H9 (cell line): Measurements from ENCODE around the gene TUBB1. TPM values are rescaled to one million over a fixed set of nuclear protein-coding genes. Genes with fewer than 3 reads are reported as not detected.
A peak's percentile ranks its signal among the peaks of the same experiment; 100 is the strongest.

Experiments used
- DNase-seq: peaks from one replicate; pipeline ENCODE4 v3.0.0-alpha.2; 2017
- H2AFZ ChIP-seq: one replicate; pipeline ENCODE4 v1.6.1; 2013; ENCODE audit warnings: mild to moderate bottlenecking, low read length, control low read depth, moderate library complexity
- H2AK5ac ChIP-seq: 2 replicates; pipeline ENCODE4 v1.6.1; 2013; ENCODE audit warnings: low read length, control low read depth, mixed read lengths; ENCODE audit not compliant: insufficient read length
- H2BK120ac ChIP-seq: one replicate; pipeline ENCODE4 v1.6.1; 2013; ENCODE audit warnings: low read depth, mild to moderate bottlenecking, low read length, control low read depth, inconsistent platforms; ENCODE audit not compliant: poor library complexity, severe bottlenecking
- H2BK12ac ChIP-seq: 2 replicates; pipeline ENCODE4 v1.6.1; 2013; ENCODE audit warnings: low read length, control low read depth, mixed read lengths, low read depth; ENCODE audit not compliant: insufficient read length
- H2BK15ac ChIP-seq: 2 replicates; pipeline ENCODE4 v1.6.1; 2013; ENCODE audit warnings: low read depth, low read length, control low read depth
- H2BK20ac ChIP-seq: one replicate; pipeline ENCODE4 v1.6.1; 2013; ENCODE audit warnings: low read depth, mild to moderate bottlenecking, low read length, control low read depth, inconsistent platforms; ENCODE audit not compliant: poor library complexity, severe bottlenecking
- H2BK5ac ChIP-seq: 2 replicates; pipeline ENCODE4 v1.6.1; 2013; ENCODE audit warnings: low read length, control low read depth, mixed read lengths; ENCODE audit not compliant: insufficient read length
- H3K14ac ChIP-seq: 2 replicates; pipeline ENCODE4 v1.6.1; 2013; ENCODE audit warnings: low read length, control low read depth; ENCODE audit not compliant: insufficient read depth
- H3K18ac ChIP-seq: 2 replicates; pipeline ENCODE4 v1.6.1; 2013; ENCODE audit warnings: low read depth, mild to moderate bottlenecking, mixed read lengths, low read length, control low read depth; ENCODE audit not compliant: insufficient read length
- H3K23ac ChIP-seq: 2 replicates; pipeline ENCODE4 v1.6.1; 2013; ENCODE audit warnings: low read length, control low read depth, mixed read lengths, low read depth; ENCODE audit not compliant: insufficient read length
- H3K23me2 ChIP-seq: 2 replicates; pipeline ENCODE4 v1.6.1; 2013; ENCODE audit warnings: low read depth, mild to moderate bottlenecking, mixed read lengths, low read length, control low read depth; ENCODE audit not compliant: insufficient read length, poor library complexity, severe bottlenecking
- H3K27ac ChIP-seq: 2 replicates; pipeline ENCODE4 v1.5.1; 2013; ENCODE audit warnings: low read length, control low read depth, mixed read lengths, low read depth; ENCODE audit not compliant: insufficient read length
- H3K27me3 ChIP-seq: 2 replicates; pipeline ENCODE4 v1.6.1; 2013; ENCODE audit warnings: low read length, control low read depth, inconsistent platforms; ENCODE audit not compliant: insufficient read depth
- H3K4ac ChIP-seq: 2 replicates; pipeline ENCODE4 v1.6.1; 2013; ENCODE audit warnings: low read depth, mild to moderate bottlenecking, control low read depth, inconsistent platforms, low read length, moderate library complexity
- H3K4me1 ChIP-seq: 2 replicates; pipeline ENCODE4 v1.6.1; 2013; ENCODE audit warnings: low read length, control low read depth, inconsistent platforms; ENCODE audit not compliant: insufficient read depth
- H3K4me2 ChIP-seq: 2 replicates; pipeline ENCODE4 v1.6.1; 2013; ENCODE audit warnings: low read length, control low read depth, mixed read lengths; ENCODE audit not compliant: insufficient read length, insufficient read depth
- H3K56ac ChIP-seq: 2 replicates; pipeline ENCODE4 v1.6.1; 2013; ENCODE audit warnings: low read depth, mild to moderate bottlenecking, mixed read lengths, low read length, control low read depth; ENCODE audit not compliant: insufficient read length
- H3K79me1 ChIP-seq: 2 replicates; pipeline ENCODE4 v1.6.1; 2013; ENCODE audit warnings: low read depth, mild to moderate bottlenecking, moderate library complexity, low read length, control low read depth, inconsistent platforms; ENCODE audit not compliant: insufficient read depth, poor library complexity, severe bottlenecking
- H3K79me2 ChIP-seq: 2 replicates; pipeline ENCODE4 v1.6.1; 2013; ENCODE audit warnings: low read length, control low read depth, inconsistent platforms; ENCODE audit not compliant: insufficient read depth
- H3K9ac ChIP-seq: 2 replicates; pipeline ENCODE4 v1.6.1; 2013; ENCODE audit warnings: low read length, control low read depth, mixed read lengths; ENCODE audit not compliant: insufficient read length; ENCODE audit errors: extremely low read depth
- H3K9me3 ChIP-seq: one replicate; pipeline ENCODE4 v1.6.1; 2013; ENCODE audit warnings: low read depth, low read length, inconsistent platforms; ENCODE audit not compliant: control insufficient read depth
- H3T11ph ChIP-seq: one replicate; pipeline ENCODE4 v1.6.1; 2013; ENCODE audit warnings: mild to moderate bottlenecking, low read length, control low read depth, inconsistent platforms
- H4K20me1 ChIP-seq: one replicate; pipeline ENCODE4 v1.6.1; 2013; ENCODE audit not compliant: control insufficient read depth, insufficient read length, insufficient read depth
- H4K5ac ChIP-seq: 2 replicates; pipeline ENCODE4 v1.6.1; 2013; ENCODE audit warnings: low read depth, mild to moderate bottlenecking, mixed read lengths, low read length, control low read depth; ENCODE audit not compliant: insufficient read length
- H4K8ac ChIP-seq: replicated peaks from 2 replicates; pipeline ENCODE4 v1.6.1; 2013; ENCODE audit warnings: low read length, control low read depth, mixed read lengths, low read depth; ENCODE audit not compliant: insufficient read length
- H4K91ac ChIP-seq: 2 replicates; pipeline ENCODE4 v1.6.1; 2013; ENCODE audit warnings: low read depth, mild to moderate bottlenecking, moderate library complexity, mixed read lengths, low read length, control low read depth; ENCODE audit not compliant: insufficient read length
- H3K27ac Mint-ChIP-seq, 3 experiments: 2 replicates in 2 of 3; 3 replicates in 1 of 3; pipeline ENCODE4 v1.8.0; 2020 to 2021; ENCODE audit warnings: mixed read lengths in 3 of 3, mild to moderate bottlenecking in 1 of 3, moderate library complexity in 1 of 3
- H3K27me3 Mint-ChIP-seq: 2 replicates; pipeline ENCODE4 v1.8.0; 2021; ENCODE audit warnings: low read depth, mild to moderate bottlenecking, moderate library complexity, mixed read lengths
- H3K36me3 Mint-ChIP-seq, 3 experiments: 2 replicates in 2 of 3; 3 replicates in 1 of 3; pipeline ENCODE4 v1.8.0; 2020 to 2021; ENCODE audit warnings: low read depth in 3 of 3, mixed read lengths in 3 of 3; ENCODE audit not compliant: insufficient read depth in 1 of 3
- H3K4me1 Mint-ChIP-seq, 2 experiments: 2 replicates each; pipeline ENCODE4 v1.8.0; 2020; ENCODE audit warnings: mixed read lengths in 2 of 2
- H3K4me3 Mint-ChIP-seq, 2 experiments: 2 replicates in 1 of 2; 3 replicates in 1 of 2; pipeline ENCODE4 v1.8.0; 2020 to 2021; ENCODE audit warnings: mild to moderate bottlenecking in 2 of 2, mixed read lengths in 2 of 2, moderate library complexity in 1 of 2
- H3K9me3 Mint-ChIP-seq, 2 experiments: 2 replicates in 1 of 2; 3 replicates in 1 of 2; pipeline ENCODE4 v1.8.0; 2020; ENCODE audit warnings: mild to moderate bottlenecking in 2 of 2, mixed read lengths in 2 of 2, moderate library complexity in 1 of 2
- WGBS: extraction: QIAGEN DNeasy Blood & Tissue Kit; methylation state at CpG from one replicate; pipeline ENCODE4 v1.1.7; 2013; ENCODE audit warnings: missing lambda C conversion rate, low lambda C conversion rate, mixed read lengths; ENCODE audit not compliant: insufficient read length; ENCODE audit errors: extremely low coverage; 5-methylcytosine and 5-hydroxymethylcytosine counted together
- total RNA-seq: library from RNA; stranded (reverse); gene quantifications from 2 replicates; pipeline ENCODE4 v1.2.1, GENCODE V29; 2021
- TF ChIP-seq, protein P1 (sequence below): fragments of 200-600 bp; sonication (generic); conservative IDR thresholded peaks from 3 replicates; pipeline ENCODE4 v1.8.0; 2021; ENCODE audit warnings: antibody characterized with exemption, mild to moderate bottlenecking

The TUBB1 gene
- total RNA-seq, 1 experiment from 2014 or later: not detected

DNA sequence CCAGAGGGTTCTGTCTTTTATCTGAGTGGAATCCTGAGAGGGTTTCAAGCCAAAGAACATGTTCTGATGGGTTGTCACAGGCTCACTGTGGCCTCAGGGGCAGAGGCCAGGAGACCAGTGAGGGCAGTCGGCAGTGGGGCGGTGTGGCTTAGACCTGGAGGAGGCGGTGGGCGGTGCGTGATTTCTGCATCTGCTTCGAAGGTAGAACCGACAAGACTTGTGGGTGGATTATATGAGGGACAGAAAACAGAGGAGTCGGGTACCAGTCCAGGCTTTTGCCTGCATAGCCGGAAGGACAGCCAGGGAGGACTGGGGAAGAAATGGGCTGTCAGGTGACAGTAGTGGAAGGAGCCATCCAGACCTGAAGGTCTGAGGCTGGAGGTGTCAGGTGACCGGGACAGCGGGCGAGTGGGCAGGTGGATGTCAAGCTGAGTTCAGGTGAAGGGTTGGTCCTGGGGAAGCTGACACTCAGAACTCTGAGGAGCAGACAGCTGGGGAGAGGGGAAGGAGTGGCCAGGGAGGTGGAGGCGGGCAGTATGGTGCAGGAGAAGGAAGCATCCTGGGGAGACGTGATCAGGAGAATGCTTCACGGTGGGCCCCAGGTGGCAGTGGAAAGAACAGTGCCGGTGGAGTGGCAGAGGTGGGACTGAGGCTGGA lies 15.3 kb upstream of the TUBB1 start:
- no peak for DNase-seq

More for the DNA sequence above, 15.3 kb upstream of the TUBB1 start:
- Histone ChIP-seq H4K20me1 (no peaks in the 10 kb centered on the region), H3K9ac (no peak overlapping the region), H4K8ac (no peak overlapping the region), H3K4me1 (no peaks in the 10 kb centered on the region), H3K27me3 (no peaks in the 10 kb centered on the region), H3K18ac (no peak overlapping the region), H3K4me2 (no peak overlapping the region), H3K27ac (no peak overlapping the region), H3K79me2 (no peaks in the 10 kb centered on the region), H3K23ac (no peak overlapping the region), H2BK20ac (no peak overlapping the region), H3K9me3 (no peaks in the 10 kb centered on the region), H3K56ac (no peak overlapping the region), H2BK12ac (no peak overlapping the region), H3T11ph (no peak overlapping the region), H2AFZ (no peak overlapping the region), H3K23me2 (peaks cover 3% of the 10 kb centered on the region), H3K4ac (no peak overlapping the region), H2AK5ac (no peak overlapping the region), H3K79me1 (no peaks in the 10 kb centered on the region), H4K91ac (no peak overlapping the region), H2BK120ac (no peak overlapping the region), H3K14ac (no peak overlapping the region; the same call in 1 of the 2 replicates), H4K5ac (no peak overlapping the region), H2BK15ac (no peak overlapping the region), H2BK5ac (no peak overlapping the region)
- Mint-ChIP-seq H3K4me1 (peaks cover 13 to 14% of the 10 kb centered on the region in 2 experiments), H3K36me3 (peaks cover 0 to 21% (median 16%) of the 10 kb centered on the region in 3 experiments; a peak in 4 of 7 replicates), H3K27ac (peak overlapping the region in 1 of 3 experiments; percentile 77; a peak in 1 of 7 replicates), H3K9me3 (no peaks in the 10 kb centered on the region), H3K4me3 (no peak overlapping the region), H3K27me3 (peaks cover 13% of the 10 kb centered on the region)
- no CpG with 5 or more reads among the region's 16 CpGs for WGBS
- TF ChIP-seq, protein P1, sequence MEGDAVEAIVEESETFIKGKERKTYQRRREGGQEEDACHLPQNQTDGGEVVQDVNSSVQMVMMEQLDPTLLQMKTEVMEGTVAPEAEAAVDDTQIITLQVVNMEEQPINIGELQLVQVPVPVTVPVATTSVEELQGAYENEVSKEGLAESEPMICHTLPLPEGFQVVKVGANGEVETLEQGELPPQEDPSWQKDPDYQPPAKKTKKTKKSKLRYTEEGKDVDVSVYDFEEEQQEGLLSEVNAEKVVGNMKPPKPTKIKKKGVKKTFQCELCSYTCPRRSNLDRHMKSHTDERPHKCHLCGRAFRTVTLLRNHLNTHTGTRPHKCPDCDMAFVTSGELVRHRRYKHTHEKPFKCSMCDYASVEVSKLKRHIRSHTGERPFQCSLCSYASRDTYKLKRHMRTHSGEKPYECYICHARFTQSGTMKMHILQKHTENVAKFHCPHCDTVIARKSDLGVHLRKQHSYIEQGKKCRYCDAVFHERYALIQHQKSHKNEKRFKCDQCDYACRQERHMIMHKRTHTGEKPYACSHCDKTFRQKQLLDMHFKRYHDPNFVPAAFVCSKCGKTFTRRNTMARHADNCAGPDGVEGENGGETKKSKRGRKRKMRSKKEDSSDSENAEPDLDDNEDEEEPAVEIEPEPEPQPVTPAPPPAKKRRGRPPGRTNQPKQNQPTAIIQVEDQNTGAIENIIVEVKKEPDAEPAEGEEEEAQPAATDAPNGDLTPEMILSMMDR: no peak
